HG03280 (cell line): ENCODE data around the gene OR2C3.
"Not testable (repeated sequence)": the region's sequence is repeated elsewhere in the genome, so short reads cannot be mapped to it uniquely, and the experiment has no call there.

Source experiments
- ATAC-seq: cut with Tn5 transposase; IDR thresholded peaks from one replicate; pipeline ENCODE4 v1.9.1; 2021; ENCODE audit warnings: mild to moderate bottlenecking, moderate library complexity; ENCODE audit not compliant: unreplicated experiment

Gene OR2C3

GRCh38 chr1:247536340-247536739 lies at the start of gene OR2C3:
Gene OR2C3 (minus strand): TSS chr1:247536440. CDS start chr1:247532511, 3,929 bp downstream.
- ATAC-seq: no peak

GRCh38 chr1:247578946-247579460 lies 42.8 kb upstream of the OR2C3 start:
- no peak for ATAC-seq

GRCh38 chr1:247576514-247576913 lies 40.3 kb upstream of the OR2C3 start:
- no peak for ATAC-seq

- ATAC-seq: no peak
These were observed 38.4 kb upstream of the OR2C3 start for GRCh38 chr1:247574664-247575063.

GRCh38 chr1:247574236-247574635 lies 38.0 kb upstream of the OR2C3 start:
- ATAC-seq: no peak

GRCh38 chr1:247562198-247562597 lies 26.0 kb upstream of the OR2C3 start:
- no peak for ATAC-seq

GRCh38 chr1:247561711-247562110 lies 25.5 kb upstream of the OR2C3 start:
- no peak for ATAC-seq

GRCh38 chr1:247557926-247558674 lies 21.9 kb upstream of the OR2C3 start:
- ATAC-seq: no peak

GRCh38 chr1:247552231-247552630 lies 16.0 kb upstream of the OR2C3 start:
- no peak for ATAC-seq

- no peak for ATAC-seq
These were observed 15.5 kb upstream of the OR2C3 start for GRCh38 chr1:247551721-247552120.

GRCh38 chr1:247548769-247549182 lies 12.5 kb upstream of the OR2C3 start, which contains the start of gene GCSAML:
Gene GCSAML (plus strand): TSS chr1:247549134. CDS start chr1:247549192, 58 bp downstream.
- ATAC-seq: no peak

- ATAC-seq: no peak
These were observed 11.9 kb upstream of the OR2C3 start for GRCh38 chr1:247548092-247548491.

GRCh38 chr1:247542811-247543210 lies 6.6 kb upstream of the OR2C3 start:
- ATAC-seq: no peak

- no peak for ATAC-seq
These were observed 4.3 kb upstream of the OR2C3 start for GRCh38 chr1:247540581-247540980.

GRCh38 chr1:247539215-247539614 lies 3.0 kb upstream of the OR2C3 start:
- ATAC-seq: no peak

- no peak for ATAC-seq
These were observed 2.3 kb upstream of the OR2C3 start for GRCh38 chr1:247538561-247538960.

- no peak for ATAC-seq
These were observed 838 bp downstream of the OR2C3 start for GRCh38 chr1:247535402-247535801.

GRCh38 chr1:247531937-247532336 lies 4.3 kb downstream of the OR2C3 start:
- no peak for ATAC-seq

GRCh38 chr1:247530785-247531184 lies 5.5 kb downstream of the OR2C3 start:
- ATAC-seq: no peak

GRCh38 chr1:247529771-247530355 lies 6.4 kb downstream of the OR2C3 start:
- no peak for ATAC-seq

GRCh38 chr1:247528812-247529474 lies 7.3 kb downstream of the OR2C3 start:
- ATAC-seq: no peak

GRCh38 chr1:247521886-247522285 lies 14.4 kb downstream of the OR2C3 start:
- not testable (repeated sequence) for ATAC-seq
